NCI-H2171 (cell line): ENCODE data around the gene CDH23.

Experiments
- DNase-seq: peaks from one replicate; lab custom pipeline; 2025; lab: John Stamatoyannopoulos, UW

CDH23 gene

DNA sequence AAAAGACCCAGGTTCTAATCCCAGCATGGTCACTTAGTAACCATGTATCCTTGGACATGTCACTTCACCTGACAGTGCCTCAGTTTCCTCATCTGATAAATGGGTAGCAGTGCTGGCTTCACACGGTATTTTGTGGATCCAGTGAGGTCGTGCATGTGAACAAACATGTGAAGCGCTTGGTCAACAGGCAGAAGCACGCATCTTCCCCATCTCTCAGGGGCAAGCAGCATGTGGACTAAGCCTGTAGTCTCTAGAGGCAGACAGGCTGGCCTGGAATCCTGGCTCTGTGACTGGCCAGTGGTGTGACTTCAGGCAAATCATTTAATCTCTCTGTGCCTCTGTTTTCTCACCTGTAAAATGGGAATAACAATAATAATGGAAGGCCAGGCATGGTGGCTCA lies 207.0 kb downstream of the CDH23 start:
- DNase-seq, result no peak

DNA sequence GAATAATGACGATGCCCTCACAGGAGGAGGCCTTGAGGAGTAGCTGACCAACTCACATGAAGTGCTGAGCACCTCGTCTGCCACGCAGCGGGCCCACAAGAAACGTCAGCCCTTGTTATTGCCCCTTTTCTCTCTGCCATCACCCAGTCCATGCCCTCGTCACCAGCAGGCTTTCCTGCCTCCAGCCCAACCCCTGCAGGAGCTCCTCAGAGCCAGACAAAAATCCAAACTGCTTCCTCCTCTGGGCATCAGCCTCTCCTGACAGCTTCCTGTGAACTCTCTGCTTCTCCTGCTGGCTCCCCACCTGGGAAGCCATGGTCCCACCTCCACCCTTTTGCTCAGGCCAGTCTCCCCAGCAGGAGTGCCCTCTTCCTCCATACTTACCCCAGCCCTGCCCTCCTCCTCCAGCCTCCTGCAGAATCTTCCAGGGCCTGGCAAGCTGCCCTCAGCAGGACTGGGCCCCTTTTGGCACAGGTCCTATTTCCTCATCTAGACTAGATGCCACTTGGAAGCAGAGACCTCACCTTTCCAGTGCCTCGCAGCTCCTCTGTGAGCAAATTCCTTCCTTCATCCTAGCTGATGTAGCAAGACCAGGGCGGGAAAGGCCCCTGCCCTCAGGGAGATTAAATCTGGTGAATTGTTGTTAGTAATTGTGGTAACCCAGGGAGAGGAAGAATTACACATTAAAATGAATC lies 207.8 kb downstream of the CDH23 start:
- DNase-seq, result no peak

DNA sequence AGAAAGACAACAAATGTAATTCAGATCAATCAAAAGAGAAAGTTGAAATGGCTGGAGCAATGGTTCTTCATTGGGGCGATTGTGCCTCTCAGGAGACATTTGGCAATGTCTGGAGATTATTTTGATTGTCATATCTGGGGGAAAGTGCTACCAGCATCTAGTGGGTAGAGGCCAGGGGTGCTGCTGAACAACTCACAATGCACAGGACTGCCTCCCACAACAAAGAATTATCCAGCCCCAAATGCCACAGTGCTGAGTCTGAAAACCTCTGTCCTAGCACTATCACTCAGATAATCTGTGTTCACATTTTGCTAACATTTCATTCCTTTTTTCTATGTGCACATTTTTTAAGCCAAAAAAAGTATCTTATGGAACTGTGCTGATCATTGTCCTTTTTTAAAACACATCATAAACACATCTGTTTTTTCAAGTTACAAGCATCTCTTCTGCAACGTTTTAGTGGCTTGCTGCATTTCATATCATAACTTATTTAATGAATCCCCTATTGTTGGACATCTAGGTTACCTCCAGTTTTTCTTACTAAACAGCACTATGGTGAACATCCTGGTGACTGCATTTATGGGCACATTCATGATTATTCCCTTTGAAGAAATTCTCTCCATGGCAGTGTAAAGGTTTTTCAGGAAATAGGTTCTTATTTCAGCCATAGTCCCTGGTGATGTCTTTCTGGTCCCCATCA lies 208.7 kb downstream of the CDH23 start:
- no peak for DNase-seq

DNA sequence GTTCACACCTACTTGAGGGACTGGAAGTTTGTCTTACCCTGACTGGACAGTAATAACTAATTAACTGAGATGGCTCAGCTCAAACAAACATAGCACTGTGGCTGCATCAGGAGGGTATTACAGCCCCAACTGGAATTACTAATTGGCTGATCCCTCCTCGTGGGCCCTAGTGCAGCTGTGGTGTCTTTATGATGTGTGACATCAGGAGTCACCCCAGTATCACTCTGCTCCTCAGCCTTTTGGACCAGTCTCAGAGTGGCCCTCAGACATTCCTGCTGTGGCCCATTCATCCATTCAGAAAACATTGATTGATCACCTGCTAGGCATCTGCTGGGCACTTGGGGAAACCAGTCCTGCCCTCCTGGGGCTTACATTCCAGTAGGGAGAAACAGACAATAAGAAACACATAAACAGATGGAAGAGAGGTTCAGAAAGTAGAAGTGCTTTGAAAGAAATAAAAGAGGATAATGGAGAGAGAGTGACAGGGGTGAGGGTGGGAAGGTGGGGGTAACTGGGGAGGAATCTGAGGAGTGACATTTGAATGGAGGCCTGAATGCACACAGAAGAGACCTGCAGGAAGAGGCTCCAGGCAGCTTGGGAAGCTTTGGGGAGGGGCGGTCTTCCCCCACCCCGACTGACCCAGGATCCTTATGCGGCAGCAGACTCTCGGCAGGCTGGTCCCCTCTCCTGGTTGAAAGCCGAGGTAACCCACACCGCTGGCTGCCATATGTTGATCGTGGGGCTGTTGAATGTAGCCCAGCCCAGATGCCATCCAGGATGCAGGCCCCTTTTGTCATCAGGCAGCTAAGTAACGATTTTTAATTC lies 209.7 kb downstream of the CDH23 start:
- peak; percentile 66 for DNase-seq

DNA sequence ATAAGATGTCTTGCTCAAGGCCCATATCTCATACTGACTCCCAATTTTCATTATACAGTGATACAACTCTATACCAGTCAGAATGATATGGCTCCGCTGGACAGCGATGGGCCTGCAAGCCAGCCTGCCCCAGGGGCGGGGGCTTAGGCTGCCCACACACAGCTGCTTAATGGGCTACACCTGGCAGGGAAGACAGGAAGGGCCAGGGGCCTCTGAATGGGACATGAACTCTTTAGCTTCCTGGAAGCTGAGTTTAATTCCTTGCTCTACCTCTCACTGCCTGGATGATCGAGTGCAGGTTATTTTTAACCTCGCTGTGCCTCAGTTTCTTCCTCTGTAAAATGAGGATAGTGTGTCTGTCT lies 210.3 kb downstream of the CDH23 start:
- no peak for DNase-seq

GRCh38 chr10:71608819-71609768 lies 212.4 kb downstream of the CDH23 start:
- DNase-seq, result peak; percentile 41

DNA sequence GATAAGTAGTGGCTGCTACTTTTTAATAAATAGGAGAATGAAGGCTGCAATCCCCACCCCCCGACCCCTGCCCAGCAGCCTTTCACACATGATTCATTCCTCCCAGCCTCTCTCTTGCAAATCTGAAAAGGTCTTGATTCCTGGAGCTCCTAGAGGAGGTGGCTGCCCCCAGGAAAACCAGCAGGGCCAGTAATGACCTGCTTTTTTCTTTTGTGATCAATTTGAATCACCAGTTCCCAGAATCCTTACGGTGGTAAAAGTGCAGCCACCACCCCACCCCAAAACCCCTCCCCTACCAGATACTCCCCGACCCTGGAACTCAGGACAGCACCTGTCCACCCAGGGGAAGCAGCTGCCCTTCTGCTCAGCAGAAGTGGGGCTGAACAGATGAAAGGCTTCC lies 213.9 kb downstream of the CDH23 start:
- no peak for DNase-seq

- DNase-seq, result no peak
These were observed 214.4 kb downstream of the CDH23 start for GRCh38 chr10:71611131-71611530.

GRCh38 chr10:71611709-71612422 lies 215.1 kb downstream of the CDH23 start:
- no peak for DNase-seq

DNA sequence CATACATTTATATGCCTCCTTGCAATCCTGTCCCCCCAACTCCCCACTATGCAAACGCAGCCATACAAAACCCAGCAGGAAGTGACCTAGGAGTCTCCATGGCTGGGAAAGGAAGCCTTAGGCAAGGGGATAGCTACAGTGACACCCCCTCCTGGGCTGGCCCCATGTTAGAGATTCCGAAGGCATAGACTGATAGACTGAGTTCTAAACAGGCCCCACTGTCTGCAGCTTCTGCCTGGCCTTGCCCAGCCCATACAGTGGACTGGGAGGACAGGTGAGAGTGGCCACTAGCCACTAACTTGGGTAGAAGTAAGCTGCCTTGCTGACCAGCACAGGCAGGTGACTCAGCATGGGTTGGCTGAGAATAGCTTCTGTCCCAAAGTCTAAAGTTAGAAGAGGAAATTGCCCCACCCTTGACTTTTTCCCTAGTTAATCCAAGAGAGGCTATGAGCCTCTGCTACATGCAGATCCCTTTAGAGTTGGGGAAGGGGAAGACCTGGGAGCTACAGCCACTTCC lies 216.6 kb downstream of the CDH23 start:
- DNase-seq, result no peak

- no peak for DNase-seq
These were observed 217.2 kb downstream of the CDH23 start for GRCh38 chr10:71613877-71614276.

- DNase-seq, result no peak
These were observed 218.2 kb downstream of the CDH23 start for GRCh38 chr10:71614946-71615345.

GRCh38 chr10:71615538-71616329 lies 219.0 kb downstream of the CDH23 start:
- DNase-seq, result no peak

DNA sequence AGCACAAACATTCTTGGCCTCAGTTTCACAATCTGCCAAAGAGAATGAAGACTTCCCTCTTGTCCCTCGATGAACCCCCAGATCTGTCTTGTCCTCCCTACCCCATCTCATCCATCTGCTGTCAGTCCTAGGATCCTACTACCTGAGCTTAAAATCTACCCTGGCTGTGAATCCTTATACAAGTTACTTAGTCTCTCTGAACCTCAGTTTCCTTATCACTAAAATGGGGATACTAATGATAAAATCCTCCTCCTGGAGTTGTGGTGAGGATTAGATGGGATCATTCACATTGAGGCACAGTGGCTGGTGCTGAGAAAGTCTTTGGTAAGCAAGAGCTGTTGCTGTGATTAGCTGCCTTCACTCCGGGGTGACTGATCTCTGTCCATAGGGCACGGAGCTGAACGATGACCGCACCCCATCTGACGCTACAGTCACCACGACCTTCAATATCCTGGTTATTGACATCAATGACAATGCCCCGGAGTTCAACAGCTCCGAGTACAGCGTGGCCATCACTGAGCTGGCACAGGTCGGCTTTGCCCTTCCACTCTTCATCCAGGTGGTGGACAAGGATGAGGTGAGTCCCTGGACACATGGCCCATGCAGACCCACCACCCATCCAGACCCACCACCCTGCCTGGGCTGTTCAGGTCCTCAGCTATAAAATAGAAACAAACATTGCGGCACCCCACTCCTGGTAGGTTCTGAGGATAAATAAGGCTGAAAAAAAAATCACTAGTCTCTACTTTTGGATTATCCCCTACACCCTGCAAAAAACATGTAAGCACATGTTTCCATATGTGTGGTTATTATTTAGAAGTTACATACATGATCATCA lies 220.3 kb downstream of the CDH23 start:
- no peak for DNase-seq

- DNase-seq, result no peak
These were observed 221.5 kb downstream of the CDH23 start for GRCh38 chr10:71618176-71618575.

GRCh38 chr10:71618598-71618997 lies 221.9 kb downstream of the CDH23 start:
- DNase-seq, result no peak

DNA sequence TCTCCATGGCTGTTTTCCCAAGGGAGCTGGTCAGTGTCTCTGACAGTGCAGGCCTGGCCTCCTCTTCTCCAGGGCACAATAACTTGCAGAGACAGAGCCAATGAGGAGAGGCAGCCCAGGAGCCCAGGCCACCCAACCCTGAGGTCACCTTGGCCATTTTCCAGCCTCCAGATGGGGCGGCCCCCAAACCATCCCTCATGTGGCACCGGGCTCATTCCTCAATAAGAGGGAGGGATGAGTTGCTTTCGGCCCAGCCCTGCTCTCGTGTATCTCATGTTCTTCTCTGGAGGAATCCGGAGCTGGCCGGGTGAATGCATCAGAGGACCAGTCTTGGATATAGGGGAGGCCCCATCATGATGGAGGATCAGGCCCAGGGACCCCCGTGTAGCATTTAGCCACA lies 223.9 kb downstream of the CDH23 start:
- no peak for DNase-seq

GRCh38 chr10:71621231-71622153 lies 224.8 kb downstream of the CDH23 start:
- no peak for DNase-seq
